IPS-18c (cell line): ENCODE results near the gene THG1L.

Experiments used
- H3K4me3 ChIP-seq: 2 replicates; pipeline ENCODE4 v1.7.0; 2013; ENCODE audit warnings: low read depth, mild to moderate bottlenecking, low read length, moderate library complexity; ENCODE audit not compliant: insufficient read depth
- H3K9me3 ChIP-seq: one replicate; pipeline ENCODE4 v1.6.1; 2013; ENCODE audit warnings: mild to moderate bottlenecking, low read length, moderate library complexity; ENCODE audit not compliant: control insufficient read depth, insufficient read depth

THG1L gene

DNA sequence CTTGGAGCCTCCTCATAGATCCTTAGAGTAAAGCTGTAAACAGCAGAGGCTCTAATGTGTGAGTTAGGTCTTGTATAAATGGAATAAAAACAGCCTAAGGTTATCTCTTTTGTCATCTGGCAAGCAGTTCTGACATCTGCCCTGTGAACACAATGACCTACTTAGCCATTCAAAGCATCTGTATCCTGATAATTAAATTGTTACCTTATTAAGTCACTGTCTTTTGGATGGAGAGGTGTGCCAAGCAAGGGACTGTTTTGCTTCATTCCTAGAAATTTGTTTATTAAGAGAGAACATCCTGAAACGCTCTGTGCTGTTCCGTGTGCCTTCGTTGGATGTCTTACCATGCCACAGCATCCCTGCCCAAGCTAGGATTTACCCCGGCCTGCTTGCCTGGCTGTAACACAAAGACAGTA, 13.8 kb downstream of the THG1L start:
- H3K9me3 ChIP-seq: no peaks in the 10 kb centered on the region
- H3K4me3 ChIP-seq: no peak overlapping the region

DNA sequence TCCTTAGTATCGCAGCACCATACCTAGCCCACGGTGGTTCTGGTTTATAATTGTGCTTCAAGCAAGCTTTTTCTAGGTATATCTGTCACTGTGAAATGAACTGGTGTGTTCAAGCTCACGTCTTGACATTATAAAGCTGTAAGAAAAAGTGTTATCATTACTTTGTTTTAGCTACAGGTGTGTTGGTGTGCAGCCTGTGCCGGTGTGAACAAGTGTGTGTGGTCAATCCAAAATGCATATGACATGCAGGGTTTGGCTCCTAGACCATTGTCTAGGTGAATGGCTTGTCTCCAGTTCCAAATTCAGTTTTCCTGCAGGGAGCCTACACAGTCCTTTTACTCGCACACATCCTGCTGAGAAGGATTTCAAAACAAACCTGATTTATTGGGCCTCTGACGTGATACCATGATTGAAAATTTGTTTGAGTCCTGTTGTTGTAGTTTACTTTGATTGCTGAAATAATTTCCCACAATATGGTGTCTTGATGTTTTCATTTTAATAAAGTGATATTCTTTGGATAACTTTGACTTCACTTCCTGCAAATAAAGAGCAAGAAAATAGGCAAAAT, 16.0 kb downstream of the THG1L start:
- no peak overlapping the region for H3K4me3 ChIP-seq
- H3K9me3 ChIP-seq: no peaks in the 10 kb centered on the region

DNA sequence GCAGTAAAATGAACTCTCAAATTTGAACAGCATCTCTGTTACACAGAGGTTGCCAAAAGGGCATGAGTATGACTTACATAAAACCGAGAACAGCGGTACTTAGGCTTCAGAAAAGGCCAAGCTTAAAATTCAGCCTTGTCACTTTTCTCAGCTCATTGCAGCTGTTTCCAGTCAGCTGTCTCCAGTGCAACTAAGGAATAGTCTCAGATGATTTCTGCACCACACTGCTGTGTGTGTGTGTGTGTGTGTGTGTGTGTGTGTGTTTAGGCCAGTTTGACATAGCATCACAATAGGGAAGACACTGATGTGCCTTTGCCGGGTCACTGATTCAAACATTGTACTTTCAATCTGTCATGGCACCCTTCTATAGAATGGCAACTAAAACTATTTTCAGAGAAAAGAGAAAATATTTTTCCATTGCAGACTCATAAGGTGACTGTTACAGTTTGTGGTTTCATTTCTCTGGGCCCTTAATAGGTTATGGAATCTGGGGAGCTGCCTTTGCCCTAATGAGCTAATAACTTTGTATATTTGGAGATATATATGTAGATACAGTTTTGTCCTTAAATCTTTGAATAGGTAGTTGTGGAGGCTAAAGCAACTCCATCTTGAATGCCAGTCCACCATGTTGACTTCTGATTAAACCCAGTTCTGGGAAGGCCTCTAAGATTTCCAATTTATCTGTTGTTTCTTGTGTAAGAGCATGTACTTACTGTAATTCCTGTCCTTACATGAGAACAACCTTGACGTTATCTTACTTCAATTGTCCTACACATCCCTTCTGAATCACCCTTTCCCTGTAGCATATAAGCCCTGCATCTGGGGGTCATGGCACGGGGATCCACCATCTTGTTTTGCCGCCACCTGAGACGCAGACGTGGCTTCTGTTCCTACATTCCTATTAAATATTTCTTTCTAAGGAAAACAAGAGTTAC, 16.8 kb downstream of the THG1L start:
- no peaks in the 10 kb centered on the region for H3K9me3 ChIP-seq

DNA sequence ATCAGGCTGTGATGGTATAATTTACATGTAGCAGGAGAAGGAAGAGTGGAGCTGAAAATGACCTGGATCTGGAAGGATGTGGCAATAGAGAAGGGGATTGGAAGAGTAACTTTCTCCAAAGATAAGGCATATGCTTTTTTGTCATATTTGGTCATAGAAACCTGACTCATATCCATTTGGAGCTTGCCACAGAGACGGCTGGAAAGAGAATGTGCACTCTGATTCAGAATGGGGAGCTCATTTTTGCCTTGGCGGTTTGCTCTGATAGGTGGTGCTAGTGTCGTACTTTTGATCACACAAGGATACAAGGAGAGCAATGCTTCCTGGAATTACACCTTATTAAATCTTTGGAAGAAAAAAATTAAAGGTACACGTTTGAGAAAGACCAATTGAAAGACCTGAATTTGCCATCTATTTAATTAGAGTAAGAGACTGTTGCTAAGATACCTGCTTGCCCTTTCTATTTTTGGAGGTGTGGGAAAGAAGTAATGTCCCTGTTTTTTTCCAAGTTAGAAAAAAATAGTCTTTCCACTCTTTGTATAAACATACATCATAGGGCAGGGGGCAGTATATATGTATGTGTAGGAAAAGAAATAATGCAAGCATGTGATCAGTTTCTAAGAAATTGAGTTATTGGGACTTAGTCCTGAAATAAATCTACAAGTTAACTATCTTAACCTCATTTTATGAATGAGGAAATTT, 17.7 kb downstream of the THG1L start:
- Histone ChIP-seq H3K4me3 (no peak overlapping the region), H3K9me3 (peaks cover 2% of the 10 kb centered on the region)

More for the DNA sequence above, 16.8 kb downstream of the THG1L start:
- H3K4me3 ChIP-seq: no peak overlapping the region

DNA sequence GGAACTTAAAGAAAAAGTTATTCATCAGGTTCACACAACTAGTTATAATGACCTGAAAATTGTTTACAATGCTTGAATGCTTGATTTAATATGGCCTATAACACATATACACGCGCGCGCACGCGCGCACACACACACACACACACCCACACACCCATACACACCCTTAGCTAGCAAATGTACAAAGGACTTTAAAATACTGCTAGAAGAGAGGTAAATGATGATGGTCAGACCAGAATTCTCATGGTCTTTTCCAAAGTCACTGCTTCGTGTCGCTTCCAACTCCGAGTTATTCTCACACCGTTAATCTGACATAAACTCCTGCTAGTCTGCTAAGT, 18.2 kb downstream of the THG1L start:
- H3K9me3 ChIP-seq: peaks cover 2% of the 10 kb centered on the region
- H3K4me3 ChIP-seq: no peak overlapping the region

DNA sequence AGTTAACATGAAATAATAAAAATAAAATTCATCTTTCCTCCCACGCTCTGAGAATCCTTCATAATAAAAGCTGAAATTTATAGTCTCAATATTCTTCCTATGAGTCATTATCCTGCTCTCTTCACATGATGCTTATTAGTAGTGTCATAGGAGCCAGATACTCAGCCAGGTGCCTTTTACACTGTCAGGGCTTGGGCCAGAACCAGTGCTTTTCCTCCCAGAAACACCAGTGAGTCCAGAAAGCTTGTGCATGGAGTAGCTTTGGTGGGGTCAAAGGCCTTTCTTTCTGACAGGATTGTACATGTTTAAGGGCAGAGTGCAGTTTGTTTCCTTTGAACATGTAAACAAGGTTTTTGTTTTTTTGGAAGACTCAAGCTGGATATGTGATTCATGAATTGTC, 19.1 kb downstream of the THG1L start:
- H3K9me3 ChIP-seq: peaks cover 2% of the 10 kb centered on the region
- no peak overlapping the region for H3K4me3 ChIP-seq

DNA sequence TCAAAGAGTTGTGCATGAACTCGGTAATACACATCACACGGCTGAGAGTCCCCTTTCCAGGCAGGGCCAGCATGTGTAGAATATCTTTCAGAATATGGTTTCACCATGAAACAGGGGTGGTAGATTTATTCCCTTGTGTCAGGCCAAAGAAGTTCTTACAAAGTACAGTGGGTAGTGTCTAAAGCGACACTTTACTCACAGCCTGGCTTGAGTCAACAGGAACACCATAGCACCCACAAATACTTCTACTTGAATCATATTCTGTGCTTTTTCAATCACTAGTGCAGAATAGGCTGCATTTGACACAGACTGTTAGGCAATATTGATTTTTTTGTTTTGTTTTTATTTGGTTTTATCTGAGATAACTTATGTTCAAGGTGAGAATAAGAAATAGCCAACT, 24.9 kb downstream of the THG1L start:
- H3K9me3 ChIP-seq: peaks cover 2% of the 10 kb centered on the region
- no peak overlapping the region for H3K4me3 ChIP-seq

DNA sequence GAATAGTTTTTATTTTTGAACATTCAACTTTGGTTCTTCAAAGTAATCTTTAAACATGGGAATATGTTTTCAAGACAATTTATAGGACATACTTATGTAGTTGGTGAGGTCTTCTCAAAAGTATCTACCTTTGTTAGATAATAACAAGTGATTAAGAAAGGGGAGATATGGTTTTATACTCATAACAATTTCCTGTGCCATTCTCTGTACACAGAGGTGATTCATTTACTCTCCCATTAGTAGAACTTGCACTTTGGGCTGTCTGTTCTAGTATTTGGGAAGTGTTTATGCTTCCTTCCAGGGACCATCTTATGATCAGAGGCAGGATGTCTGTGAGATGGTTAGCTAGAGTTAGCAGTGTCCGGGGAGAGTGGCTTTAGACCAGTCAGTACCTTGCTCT, 27.5 kb downstream of the THG1L start:
- Histone ChIP-seq H3K9me3 (no peaks in the 10 kb centered on the region), H3K4me3 (no peak overlapping the region)

DNA sequence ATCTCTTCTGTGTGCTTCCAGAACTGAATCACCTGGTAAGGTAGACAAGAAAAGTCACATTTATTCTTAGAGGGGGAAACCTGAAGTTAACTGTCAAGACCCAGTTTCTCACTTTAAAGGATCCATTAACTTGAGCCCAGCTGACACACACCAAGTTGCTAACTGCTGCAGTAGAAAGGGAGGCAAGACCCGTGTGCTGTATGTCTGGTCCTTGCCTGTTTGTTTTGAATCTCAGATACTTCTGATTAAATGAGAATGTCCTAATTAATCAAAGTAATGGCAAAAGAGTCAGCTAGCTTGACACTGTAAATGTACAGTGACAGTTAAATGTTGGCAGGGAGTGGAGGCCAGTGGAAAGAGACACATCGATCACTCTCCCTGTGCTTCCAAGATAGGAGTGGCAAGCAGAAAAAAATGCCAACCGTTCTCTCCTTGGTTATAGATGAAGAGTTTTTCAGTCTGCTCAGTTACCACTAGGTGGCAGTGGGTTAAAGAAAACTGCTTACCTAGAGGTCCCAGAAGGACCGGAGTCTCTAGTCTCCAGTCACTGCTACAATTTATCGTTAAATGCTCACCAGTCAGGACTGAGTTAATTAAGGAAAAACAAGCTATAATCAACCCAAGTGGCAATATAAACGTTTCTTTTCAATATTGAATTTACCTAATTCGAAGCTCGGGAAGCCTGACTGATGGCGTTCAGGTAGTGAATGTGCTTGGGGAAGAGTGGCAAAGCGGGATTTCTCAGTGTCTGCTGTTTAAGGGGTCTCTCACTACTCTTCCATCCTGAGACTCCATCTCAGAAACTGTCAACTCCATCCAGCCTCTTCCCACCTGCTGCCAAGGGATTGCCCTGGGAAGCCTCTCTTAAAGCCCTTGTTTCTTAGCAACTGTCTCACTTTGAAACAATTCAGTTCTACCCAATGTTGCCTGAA, 30.7 kb downstream of the THG1L start:
- no peak overlapping the region for H3K4me3 ChIP-seq
- H3K9me3 ChIP-seq: no peaks in the 10 kb centered on the region

DNA sequence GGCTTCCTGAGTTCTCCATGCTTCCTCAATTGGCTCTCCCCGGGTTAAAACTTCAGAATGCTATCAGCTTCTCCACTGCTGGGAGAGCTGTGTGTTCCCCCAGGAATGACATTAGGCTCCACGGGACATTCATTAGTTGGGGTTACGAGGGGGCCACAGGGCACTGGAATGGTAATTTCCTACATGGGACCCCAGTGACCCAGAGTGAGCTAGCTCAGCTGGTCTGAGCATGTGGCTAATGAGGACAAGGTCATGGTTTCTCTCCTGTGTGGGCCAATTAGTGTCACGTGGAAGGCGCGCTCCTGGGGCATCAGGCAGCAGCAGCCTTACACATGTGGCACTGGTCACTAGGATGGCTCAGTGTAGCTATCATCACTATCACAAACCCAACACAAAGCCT, 33.3 kb downstream of the THG1L start:
- Histone ChIP-seq H3K9me3 (no peaks in the 10 kb centered on the region), H3K4me3 (no peak overlapping the region)

DNA sequence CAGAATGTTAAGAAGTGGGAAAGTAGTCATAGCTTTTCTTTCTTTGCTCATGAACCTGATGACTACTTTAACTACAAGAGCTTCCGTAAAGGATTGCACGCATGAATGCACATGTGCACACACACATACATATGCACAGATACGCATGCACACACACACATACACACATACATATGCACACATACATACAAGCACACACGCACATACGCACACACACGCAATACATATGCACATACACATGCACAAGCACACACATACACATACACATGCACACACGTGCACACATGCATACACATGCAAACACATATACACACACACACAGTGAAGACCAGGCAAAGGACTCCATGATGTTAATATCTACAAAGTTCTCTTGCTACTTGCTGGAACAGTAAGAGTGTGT, 35.2 kb downstream of the THG1L start:
- Histone ChIP-seq H3K4me3 (no peak overlapping the region), H3K9me3 (no peaks in the 10 kb centered on the region)

DNA sequence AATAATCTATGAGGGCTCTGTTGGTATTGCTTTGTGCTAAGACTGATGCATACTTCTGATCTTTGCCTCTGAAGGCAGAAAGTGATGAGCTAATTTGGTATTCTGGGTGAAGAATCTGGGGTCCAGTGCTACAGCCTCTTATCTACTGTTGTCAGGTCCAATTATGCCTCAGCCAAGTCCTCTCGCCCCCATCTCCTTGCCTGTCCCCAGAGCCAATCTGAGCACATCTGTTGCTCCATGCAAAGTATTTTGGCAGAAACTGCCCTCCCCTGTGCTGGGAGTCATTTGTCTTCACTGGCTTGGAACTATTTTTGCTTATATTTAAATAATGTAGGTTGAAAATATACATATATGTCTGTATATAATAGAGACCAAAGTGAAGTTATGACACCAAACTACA, 35.7 kb downstream of the THG1L start:
- no peak overlapping the region for H3K4me3 ChIP-seq
- H3K9me3 ChIP-seq: no peaks in the 10 kb centered on the region

DNA sequence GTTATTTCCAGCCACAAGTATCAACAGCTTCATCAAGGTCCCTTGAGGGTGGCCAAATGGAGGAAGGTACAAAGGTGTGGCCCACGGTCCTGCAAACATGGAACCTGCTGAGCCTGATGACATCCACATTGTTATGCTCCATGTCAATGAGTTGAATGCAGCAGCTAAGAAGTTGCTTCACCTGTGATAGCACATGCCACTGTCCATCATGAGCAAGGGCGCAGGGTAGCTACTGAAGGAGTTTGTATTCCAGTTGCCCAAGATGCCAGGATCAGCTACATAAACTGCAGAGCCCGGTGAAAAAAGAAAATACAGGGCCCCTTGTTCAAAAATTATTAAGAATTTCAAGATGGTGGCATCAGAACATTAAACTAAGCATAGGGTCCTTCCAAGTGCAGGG, 36.5 kb downstream of the THG1L start:
- no peaks in the 10 kb centered on the region for H3K9me3 ChIP-seq
- H3K4me3 ChIP-seq: no peak overlapping the region

DNA sequence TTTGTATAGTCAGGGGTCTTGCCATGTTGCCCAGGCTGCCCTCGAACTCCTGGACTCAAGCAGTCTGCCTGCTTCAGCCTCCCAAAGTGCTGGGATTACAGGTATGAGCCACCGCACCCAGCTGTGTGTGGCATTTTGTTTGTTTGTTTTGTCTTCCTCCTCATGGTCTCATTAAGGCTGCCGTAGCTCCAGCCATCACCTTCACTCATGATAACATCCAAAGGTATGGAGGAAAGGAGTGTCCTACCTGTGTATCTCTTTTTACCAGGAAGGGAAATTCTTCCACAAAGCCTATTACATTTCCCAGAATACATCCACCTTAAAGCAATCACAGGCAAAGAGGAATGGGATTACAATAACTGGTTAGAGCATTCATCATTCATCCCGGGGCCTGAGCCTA, 39.4 kb downstream of the THG1L start:
- H3K9me3 ChIP-seq: no peaks in the 10 kb centered on the region
- H3K4me3 ChIP-seq: no peak overlapping the region

DNA sequence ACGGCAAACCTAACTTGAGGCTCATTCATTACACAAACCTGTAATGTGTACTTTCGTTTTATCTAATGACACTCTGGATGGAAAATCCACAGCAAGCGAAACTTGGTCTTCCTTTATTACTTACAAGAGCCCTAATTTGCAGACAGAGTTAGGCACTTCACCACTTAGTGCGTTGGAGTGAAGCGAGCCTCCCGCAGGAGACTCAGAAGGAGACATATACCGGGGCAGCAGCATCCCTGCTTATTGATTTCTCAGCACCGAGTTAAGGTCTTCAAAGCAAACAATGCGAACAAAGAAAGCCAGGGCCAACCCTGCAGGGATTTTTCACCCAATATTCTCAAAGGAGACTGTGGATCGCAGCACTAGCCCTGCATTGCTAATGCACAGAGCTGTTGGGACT, 40.9 kb downstream of the THG1L start:
- Histone ChIP-seq H3K9me3 (no peaks in the 10 kb centered on the region), H3K4me3 (no peak overlapping the region)

DNA sequence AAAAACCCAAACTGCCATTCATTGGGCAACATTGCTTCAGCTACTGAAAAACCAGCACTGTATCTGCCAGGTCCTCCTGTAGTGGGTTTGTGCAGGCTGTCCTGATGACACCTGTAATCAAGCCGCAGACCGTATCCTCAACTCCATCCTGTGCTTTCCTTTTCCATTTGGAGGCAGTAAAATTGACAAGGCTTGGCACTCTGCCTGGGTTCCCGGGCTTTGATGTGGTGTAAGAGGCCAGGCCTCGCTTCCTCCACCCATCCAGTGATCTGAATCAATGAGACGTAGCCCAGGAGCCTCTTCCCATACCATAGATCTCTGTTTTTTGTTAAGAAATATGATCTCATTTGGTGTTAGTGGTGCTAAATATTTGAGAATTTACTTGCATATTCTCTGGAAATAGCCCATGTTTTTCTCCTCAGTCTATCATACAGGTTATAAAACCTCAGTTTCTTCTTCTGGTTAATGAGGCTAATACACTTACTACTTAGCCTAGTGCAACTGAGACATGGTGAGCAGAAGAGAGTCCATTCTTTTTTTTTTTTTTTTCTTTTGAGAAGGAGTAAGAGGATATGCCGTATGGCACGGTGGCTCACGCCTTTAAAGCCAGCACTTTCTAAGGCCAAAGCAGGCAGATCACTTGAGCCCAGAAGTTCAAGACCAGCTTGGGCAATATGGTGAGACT, 47.0 kb downstream of the THG1L start:
- Histone ChIP-seq H3K4me3 (no peak overlapping the region), H3K9me3 (no peaks in the 10 kb centered on the region)

DNA sequence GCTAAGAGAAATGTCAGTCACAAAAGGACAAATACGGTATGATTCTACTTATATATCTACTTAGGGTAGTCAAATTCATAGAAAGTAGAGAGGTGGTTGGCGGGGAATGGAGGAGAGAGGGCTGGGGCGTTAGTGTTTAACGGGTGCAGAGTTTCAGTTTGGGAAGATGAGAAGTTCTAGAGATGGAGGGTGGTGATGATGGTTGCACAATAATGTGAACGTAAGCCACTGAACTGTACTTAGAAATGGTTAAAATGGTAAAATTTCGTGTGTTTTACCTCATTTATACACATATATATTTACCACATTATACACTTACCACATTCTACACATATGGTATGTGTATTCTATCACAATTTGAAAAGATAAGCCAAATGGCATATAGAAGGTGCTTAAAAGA, 48.0 kb downstream of the THG1L start:
- Histone ChIP-seq H3K9me3 (no peaks in the 10 kb centered on the region), H3K4me3 (no peak overlapping the region)
